ES-I3 (cell line): ENCODE data around the gene CTNNA2.

Experiments
- H3K36me3 ChIP-seq: 2 replicates; pipeline ENCODE4 v1.6.1; 2013; ENCODE audit warnings: mild to moderate bottlenecking, low read length, control low read depth, moderate library complexity; ENCODE audit not compliant: insufficient read depth
- H3K4me1 ChIP-seq: 2 replicates; pipeline ENCODE4 v1.6.1; 2013; ENCODE audit warnings: mild to moderate bottlenecking, control low read depth, low read length; ENCODE audit not compliant: insufficient read depth
- H3K9ac ChIP-seq: 2 replicates; pipeline ENCODE4 v1.6.1; 2013; ENCODE audit warnings: low read depth, mild to moderate bottlenecking, low read length, moderate library complexity
- H3K9me3 ChIP-seq: 2 replicates; pipeline ENCODE4 v1.6.1; 2013; ENCODE audit warnings: mild to moderate bottlenecking, low read length, moderate library complexity; ENCODE audit not compliant: control insufficient read depth, insufficient read depth

The CTNNA2 gene

DNA sequence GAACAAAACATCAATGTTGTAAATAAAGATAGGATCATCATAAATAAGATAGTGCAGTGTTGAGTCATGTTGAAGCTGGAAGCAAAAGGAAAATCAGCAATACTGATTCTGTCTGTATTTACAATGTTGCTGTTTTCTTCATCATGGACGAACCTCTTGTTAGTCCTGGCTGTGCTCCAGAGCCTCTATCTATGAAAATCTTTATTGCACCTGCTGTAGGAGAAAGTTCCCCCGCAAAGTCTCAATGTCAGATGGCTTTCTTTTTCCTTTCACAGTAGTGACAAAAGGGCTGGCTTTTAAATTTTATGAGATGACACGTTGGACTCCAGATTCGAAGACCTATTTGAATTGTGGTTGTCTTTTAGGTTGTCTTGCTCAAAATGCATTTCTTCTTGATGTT lies 890.2 kb downstream of the CTNNA2 start:
- no peaks in the 10 kb centered on the region for H3K9me3 ChIP-seq
- H3K9ac ChIP-seq: no peak overlapping the region
- H3K36me3 ChIP-seq: no peaks in the 10 kb centered on the region
- H3K4me1 ChIP-seq: no peaks in the 10 kb centered on the region

DNA sequence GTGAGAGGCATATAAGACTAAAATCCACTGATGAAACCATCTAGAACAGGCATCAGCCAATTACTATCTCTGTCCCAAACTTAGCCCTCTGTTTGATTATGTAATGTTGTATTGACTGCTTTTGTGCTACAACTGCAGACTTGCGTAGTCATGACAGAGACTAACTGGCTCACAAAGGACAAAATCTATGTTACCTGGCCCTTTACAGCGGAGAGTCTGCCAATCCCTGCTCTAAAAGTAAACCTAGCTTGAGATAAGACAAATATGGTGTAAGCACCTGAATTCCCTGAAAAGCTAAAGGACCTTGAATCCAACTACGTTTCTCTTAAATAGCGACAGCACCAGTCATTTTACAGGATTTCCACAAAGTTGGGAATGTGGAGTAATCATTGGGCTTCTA lies 894.5 kb downstream of the CTNNA2 start:
- Histone ChIP-seq H3K36me3 (no peaks in the 10 kb centered on the region), H3K9me3 (no peaks in the 10 kb centered on the region), H3K4me1 (no peaks in the 10 kb centered on the region), H3K9ac (no peak overlapping the region)

DNA sequence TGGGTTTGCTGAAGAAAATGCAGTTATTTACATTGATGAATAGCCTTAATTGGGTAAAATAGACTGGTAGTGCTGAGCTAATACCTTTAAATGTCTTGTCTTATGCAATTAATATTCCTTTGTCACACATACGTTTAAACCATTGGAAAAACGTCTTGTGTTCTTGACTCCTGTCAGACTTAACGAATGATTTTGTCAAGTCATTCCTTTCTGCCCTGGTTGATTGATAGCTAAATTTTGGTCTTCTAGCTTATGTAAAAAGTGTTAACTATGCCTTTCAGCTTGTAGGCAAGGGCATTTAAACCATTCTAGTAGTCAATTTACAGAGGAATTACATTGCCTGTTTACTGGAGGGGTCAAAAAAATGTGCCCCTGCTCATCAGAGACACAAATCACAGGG lies 897.5 kb downstream of the CTNNA2 start:
- H3K9ac ChIP-seq: no peak overlapping the region
- H3K4me1 ChIP-seq: no peaks in the 10 kb centered on the region
- peaks cover 4% of the 10 kb centered on the region; the same call in 1 of the 2 replicates for H3K9me3 ChIP-seq
- H3K36me3 ChIP-seq: no peaks in the 10 kb centered on the region

DNA sequence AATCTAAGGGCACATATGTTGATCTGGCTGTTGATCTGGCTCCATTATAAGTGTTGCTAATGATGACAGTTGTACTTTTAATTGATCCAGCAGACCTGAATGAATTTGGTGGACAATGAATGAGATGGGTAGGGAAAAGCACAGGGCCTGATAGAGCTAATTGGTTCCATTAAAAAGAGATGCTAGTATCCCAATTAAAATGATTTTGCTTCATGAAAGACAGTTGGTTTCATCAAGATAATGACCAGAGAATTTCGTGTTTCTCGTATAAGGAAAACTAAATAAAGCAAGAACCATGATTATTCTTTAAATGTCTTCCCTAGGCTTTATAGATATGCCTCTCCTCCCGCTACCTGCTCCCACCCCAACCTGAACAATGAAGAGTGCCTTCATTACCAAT lies 900.3 kb downstream of the CTNNA2 start:
- Histone ChIP-seq H3K9ac (no peak overlapping the region), H3K9me3 (peaks cover 4% of the 10 kb centered on the region; the same call in 1 of the 2 replicates), H3K36me3 (no peaks in the 10 kb centered on the region), H3K4me1 (no peaks in the 10 kb centered on the region)

DNA sequence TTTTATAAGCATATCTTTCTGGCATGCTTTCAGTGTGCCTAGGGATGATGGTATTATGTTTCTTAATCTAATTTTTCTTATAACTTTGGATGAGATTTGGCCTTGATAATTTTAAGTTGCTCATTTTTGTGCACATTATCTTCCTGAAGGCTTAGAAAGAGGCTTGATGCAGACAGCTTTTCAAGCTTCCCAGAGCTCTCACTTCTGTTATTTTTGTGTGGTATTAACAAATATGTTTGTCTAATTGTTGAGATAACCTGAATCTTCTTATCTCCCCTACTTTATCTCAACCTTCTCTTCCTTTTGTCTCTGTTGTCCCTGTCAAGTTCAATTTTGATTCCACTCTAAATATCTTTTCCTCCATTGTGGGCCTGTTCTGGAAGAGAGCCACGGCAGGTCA lies 904.9 kb downstream of the CTNNA2 start:
- Histone ChIP-seq H3K36me3 (no peaks in the 10 kb centered on the region; the same call in 1 of the 2 replicates), H3K9ac (no peak overlapping the region), H3K4me1 (no peaks in the 10 kb centered on the region), H3K9me3 (peaks cover 4% of the 10 kb centered on the region; the same call in 1 of the 2 replicates)

DNA sequence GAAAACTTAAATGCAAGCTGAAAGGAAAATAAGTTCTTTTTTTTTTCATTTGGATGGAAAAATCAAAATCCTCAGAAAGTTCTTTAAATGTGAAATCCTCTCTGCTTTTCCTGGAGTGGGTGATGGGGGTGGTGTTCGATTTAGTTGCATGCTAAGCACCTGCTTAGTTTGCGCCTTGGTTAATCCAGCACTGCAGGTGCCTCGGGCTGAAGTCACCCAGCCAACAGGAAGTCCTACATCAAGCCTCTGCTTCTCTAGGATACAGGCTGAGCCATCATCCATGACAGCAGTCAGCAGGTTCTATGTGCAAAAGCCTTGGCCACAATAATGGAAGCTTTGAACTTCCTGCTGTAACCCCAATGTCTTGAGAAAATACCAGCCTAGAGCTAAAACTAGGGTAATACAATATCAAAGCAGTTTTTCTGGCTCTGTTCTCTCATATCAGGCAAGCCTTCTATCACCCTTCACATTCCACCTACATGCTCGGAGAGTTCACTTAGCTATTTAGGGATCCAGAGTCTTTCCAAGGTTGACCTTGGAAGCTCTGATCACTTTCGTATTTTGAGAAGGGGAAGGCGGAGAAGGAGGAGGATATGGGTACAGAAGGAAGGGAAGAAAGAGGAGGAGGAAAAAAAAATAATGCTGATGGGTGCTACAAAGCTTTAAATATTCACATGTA lies 907.8 kb downstream of the CTNNA2 start:
- Histone ChIP-seq H3K9me3 (no peaks in the 10 kb centered on the region), H3K36me3 (no peaks in the 10 kb centered on the region; the same call in 1 of the 2 replicates), H3K4me1 (no peaks in the 10 kb centered on the region), H3K9ac (no peak overlapping the region)

DNA sequence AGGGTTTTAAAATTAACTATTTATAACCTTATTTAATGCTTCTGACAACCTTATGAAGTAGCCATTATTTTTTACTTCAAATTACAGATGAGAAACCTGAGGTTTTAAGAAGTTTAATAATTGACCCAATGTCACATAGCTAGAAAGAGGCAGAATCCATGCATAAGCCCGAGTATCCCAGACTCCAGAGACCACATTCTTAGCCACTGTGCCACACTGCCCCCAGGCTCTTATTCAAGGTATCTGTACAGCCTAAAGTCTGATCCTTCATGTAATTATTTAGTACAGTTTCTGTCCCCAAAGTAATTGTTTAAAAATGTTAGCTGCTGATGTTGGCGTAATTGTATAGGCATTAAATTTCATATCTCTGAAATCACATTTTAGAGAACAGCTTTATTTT lies 916.4 kb downstream of the CTNNA2 start:
- Histone ChIP-seq H3K9me3 (no peaks in the 10 kb centered on the region), H3K4me1 (no peaks in the 10 kb centered on the region), H3K9ac (no peak overlapping the region), H3K36me3 (no peaks in the 10 kb centered on the region)

DNA sequence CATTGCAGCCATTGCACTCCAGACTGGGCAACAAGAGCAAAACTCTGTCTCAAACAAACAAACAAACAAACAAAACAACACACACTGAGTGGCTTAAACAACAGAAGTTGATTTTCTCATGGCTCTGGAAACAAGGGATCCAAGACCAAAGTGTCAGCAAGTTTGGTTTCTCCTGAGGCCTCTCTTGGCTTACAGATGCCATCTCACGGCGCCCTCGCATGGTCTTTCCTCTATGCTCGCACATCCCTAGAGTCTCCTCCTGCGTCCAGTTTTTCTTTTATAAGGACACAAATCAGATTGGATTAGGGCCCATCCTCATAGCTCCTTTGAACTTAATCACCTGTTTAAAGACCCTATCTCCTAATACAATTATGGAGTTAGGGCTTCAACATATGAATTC lies 925.1 kb downstream of the CTNNA2 start:
- Histone ChIP-seq H3K9ac (no peak overlapping the region), H3K4me1 (no peaks in the 10 kb centered on the region), H3K36me3 (no peaks in the 10 kb centered on the region), H3K9me3 (no peaks in the 10 kb centered on the region)

DNA sequence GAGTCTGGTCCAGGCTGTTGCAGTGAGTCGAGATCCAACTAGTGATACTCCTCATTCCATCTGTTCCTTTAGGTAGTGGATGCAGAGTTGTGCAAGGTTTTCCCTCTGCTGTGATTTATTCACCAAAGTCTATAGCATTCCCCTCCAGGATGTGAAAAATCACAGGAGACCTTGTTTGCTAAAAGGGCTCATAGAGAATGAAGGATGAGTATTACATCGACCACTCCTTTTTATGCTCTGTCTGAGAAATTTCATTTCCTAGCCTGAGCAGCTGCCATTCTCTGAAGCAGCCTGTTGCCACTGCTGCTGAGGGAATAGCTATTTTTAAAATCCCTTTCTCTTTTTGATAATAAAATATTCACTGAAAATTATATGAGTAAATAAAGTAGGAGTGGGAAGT lies 925.8 kb downstream of the CTNNA2 start:
- Histone ChIP-seq H3K4me1 (no peaks in the 10 kb centered on the region), H3K9ac (no peak overlapping the region), H3K9me3 (no peaks in the 10 kb centered on the region), H3K36me3 (no peaks in the 10 kb centered on the region)

DNA sequence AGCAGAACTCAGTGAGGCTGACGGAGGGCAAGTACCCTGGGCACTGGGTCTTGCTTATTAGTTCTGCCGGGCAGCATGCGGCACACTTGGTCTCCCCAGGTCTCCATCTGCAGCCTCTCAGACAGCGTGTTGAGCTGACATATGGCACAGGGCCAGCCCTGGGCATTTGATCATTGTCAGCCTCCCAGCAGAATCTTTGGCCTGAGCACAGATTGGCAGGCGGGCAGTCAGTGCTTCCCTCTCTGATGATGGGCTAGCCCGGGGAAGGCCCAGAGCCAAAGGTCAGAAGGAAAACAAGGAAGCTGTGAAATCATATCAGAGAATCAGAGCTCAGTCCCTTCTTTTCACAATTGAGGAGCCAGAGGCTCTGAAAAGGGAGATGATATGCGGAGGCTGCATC lies 941.8 kb downstream of the CTNNA2 start:
- Histone ChIP-seq H3K9ac (no peak overlapping the region), H3K9me3 (no peaks in the 10 kb centered on the region), H3K4me1 (peaks cover 10% of the 10 kb centered on the region; the same call in 1 of the 2 replicates), H3K36me3 (no peaks in the 10 kb centered on the region)

DNA sequence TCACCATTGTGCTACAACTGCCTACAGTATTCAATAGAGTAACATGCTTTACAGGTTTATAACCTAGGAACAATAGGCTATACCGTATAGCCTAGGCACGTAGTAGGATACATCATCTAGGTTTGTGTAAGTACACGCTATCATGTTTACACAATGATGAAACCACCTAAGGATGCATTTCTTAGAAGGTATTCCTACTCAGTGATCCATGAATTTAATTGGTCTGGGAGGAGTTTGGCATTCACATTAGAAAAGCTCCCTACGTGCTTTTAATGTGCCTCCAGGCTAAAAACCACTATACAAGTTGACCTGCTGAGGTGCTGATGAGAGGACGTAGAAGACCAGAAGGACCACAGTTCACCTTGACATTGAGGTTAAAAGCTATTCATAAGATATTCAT lies 946.2 kb downstream of the CTNNA2 start:
- Histone ChIP-seq H3K4me1 (peaks cover 25% of the 10 kb centered on the region), H3K9me3 (no peaks in the 10 kb centered on the region), H3K9ac (no peak overlapping the region), H3K36me3 (no peaks in the 10 kb centered on the region)

DNA sequence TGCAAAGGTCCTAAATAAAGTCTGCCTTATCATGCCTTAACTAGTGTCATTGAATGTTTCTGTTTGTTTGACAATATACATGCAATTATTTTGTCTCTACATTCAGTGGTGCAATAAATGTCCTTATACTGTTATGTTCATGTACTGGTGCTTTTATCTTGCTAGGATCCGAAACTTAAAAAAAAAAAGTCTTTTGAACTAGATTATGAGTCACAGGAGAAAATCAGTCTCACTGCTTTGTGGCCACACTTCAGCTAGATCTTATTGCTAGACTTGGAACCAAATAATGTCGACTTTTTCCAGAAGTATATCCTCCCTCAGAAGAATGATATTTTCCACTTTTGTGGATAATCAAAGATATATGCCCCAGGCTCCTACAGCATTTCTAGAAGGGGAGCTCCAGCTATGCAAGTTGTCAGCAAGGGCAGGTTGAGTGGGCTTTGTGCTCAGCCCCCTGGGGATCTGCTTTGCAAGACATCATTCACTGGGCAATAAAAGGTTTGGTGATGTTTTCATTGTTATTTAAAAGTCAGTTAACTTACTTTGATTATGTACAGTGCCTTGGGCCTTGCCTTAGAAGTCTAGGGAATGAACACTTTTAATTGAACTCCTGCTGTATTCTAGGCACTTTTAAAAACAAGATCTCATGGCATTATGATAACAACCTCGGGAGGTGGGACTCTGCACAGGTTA lies 948.8 kb downstream of the CTNNA2 start:
- H3K36me3 ChIP-seq: no peaks in the 10 kb centered on the region; the same call in 1 of the 2 replicates
- no peak overlapping the region for H3K9ac ChIP-seq
- no peaks in the 10 kb centered on the region for H3K9me3 ChIP-seq
- H3K4me1 ChIP-seq: peaks cover 25% of the 10 kb centered on the region

DNA sequence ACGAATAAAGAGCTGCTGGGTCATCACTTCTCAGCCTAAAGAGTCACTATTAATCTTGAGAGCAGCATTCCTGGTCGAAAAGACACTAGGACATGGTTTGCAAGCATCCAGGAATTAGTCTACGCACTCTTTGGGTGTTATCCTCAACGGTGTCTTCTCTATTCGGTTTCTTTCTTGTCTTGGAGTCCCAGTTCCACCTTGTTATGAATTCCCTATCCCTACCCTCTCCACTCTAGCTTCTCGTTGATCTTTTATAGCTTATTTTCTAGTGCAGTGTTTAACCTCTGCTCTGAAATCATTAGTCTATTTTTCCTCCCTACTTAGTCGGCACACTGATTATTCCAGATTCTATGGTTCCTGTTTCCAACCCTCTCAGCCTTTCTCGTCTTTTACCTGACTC lies 949.8 kb downstream of the CTNNA2 start:
- Histone ChIP-seq H3K4me1 (peaks cover 25% of the 10 kb centered on the region), H3K36me3 (no peaks in the 10 kb centered on the region; the same call in 1 of the 2 replicates), H3K9me3 (no peaks in the 10 kb centered on the region), H3K9ac (no peak overlapping the region)

DNA sequence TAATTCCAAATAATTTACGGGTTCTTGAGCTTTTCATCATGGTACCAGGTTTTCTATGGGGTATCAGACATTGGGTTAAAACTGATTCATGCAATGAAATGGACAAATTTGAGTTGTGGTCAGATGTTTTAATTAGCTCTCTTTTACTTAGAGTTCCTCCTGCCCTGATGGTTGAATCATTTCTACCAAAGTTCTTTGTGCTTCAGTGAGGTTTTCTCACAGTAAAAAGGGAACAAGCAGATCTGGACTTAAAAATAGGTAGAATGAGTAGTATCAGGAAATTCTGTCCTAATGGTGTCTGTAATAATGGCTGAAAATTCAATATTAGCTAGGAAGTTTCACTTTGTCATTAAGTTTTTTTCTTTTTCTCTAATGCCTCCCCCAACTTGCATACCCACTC lies 951.4 kb downstream of the CTNNA2 start:
- no peak overlapping the region for H3K9ac ChIP-seq
- H3K36me3 ChIP-seq: no peaks in the 10 kb centered on the region; the same call in 1 of the 2 replicates
- no peaks in the 10 kb centered on the region for H3K9me3 ChIP-seq
- H3K4me1 ChIP-seq: peaks cover 24% of the 10 kb centered on the region

DNA sequence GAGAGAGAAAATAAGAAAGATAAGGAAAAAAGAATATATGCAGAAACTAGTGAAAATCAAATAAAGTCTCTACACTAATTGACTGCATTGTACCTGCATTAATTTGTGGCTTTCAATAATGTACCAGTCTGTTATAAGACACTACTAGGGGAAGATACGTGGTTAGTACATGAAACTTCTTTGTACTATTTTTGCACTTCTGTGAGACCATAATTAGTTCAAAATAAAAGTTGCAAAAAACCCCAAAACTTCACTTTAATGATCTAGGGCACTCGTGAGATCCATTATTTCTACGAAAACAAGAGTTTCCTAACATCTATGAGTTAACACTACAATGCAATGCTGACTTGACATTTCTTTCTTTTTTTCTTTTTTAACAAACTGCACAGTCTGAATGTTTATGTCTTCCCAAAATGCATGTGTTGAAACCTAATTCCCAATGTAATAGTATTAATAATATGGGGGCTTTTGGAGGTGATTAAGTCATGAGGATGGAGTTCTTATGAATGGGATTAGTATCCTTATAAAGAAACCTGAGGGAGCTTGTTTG lies 954.5 kb downstream of the CTNNA2 start:
- no peaks in the 10 kb centered on the region; the same call in 1 of the 2 replicates for H3K36me3 ChIP-seq
- H3K4me1 ChIP-seq: peaks cover 7% of the 10 kb centered on the region; the same call in 1 of the 2 replicates
- H3K9ac ChIP-seq: no peak overlapping the region
- 0 out of 2 replicates have a peak, but pooled peaks cover 6% of the 10 kb centered on the region for H3K9me3 ChIP-seq
